K562 (cell line): ENCODE data around the gene ZNF582. TPM values are rescaled to one million over a fixed set of nuclear protein-coding genes. Genes with fewer than 3 reads are reported as not detected.
"Not testable (repeated sequence)": the region's sequence is repeated elsewhere in the genome, so short reads cannot be mapped to it uniquely, and the experiment has no call there.

ENCODE experiments used
- ATAC-seq: fragments of 200-7000 bp; cut with Tn5 transposase; 3 replicates; pipeline ENCODE4 v1.9.1; 2020; ENCODE audit warnings: moderate library complexity
- BruUV-seq: library from RNA; stranded (reverse); fragments of 400-500 nt; replicated peaks from 2 replicates; lab custom pipeline; 2021; lab: Mats Ljungman, UMichigan
- CTCF ChIA-PET: fragments of 300-600 bp; formaldehyde crosslinking; extraction: SDS; loops from one replicate; lab custom pipeline; 2021; ENCODE audit warnings: low intra/inter-chr PET ratio; lab: Yijun Ruan, JAX
- POLR2A ChIA-PET: fragments of 300-600, 350-650 bp; sonication (Branson Sonifier 250); formaldehyde crosslinking; extraction: SDS; loops from one replicate; lab custom pipeline; 2021; ENCODE audit warnings: antibody characterized with exemption, inconsistent platforms; lab: Yijun Ruan, JAX
- DNase-seq, 4 experiments: peaks; one replicate each; pipeline versions ENCODE4 v3.0.0 to v3.0.0-alpha.2; 2011 to 2018; ENCODE audit warnings: low spot score in 3 of 4, mixed read lengths in 3 of 4; ENCODE audit errors: extremely low read depth in 1 of 4
- FAIRE-seq: peaks from 2 replicates; lab custom pipeline; 2011; peaks lifted over from hg19 to GRCh38; lab: Jason Lieb, UNC
- H2AFZ ChIP-seq: 2 replicates; pipeline ENCODE4 v1.6.0; 2011; ENCODE audit warnings: low read depth, low read length, control low read depth, inconsistent platforms
- H3K27ac ChIP-seq: fragments of 200-600 bp; 3 replicates; pipeline ENCODE4 v1.8.0; 2011; ENCODE audit warnings: low read depth, mild to moderate bottlenecking, control low read depth, inconsistent platforms, low read length, moderate library complexity, mixed read lengths; ENCODE audit errors: extremely low read depth
- H3K27me3 ChIP-seq, 2 experiments: fragments of 300-600 bp in 1 of 2; 2 replicates in 1 of 2; 3 replicates in 1 of 2; pipeline versions ENCODE4 v1.6.0 to v1.8.0; 2011; ENCODE audit warnings: inconsistent platforms in 2 of 2, low read length in 2 of 2, mild to moderate bottlenecking in 1 of 2, mixed read lengths in 1 of 2, moderate library complexity in 1 of 2; ENCODE audit not compliant: control insufficient read depth in 2 of 2, insufficient read depth in 2 of 2
- H3K36me3 ChIP-seq: fragments of 300-600 bp; 3 replicates; pipeline ENCODE4 v1.8.0; 2011; ENCODE audit warnings: mild to moderate bottlenecking, low read length, inconsistent platforms; ENCODE audit not compliant: control insufficient read depth, insufficient read depth
- H3K4me1 ChIP-seq, 2 experiments: fragments of 200-600 bp in 1 of 2; replicated peaks in 1 of 2; 2 replicates in 1 of 2; 3 replicates in 1 of 2; pipeline versions ENCODE4 v1.5.1 to v1.8.0; 2011; ENCODE audit warnings: inconsistent platforms in 2 of 2, low read length in 2 of 2, mild to moderate bottlenecking in 1 of 2, mixed read lengths in 1 of 2, moderate library complexity in 1 of 2; ENCODE audit not compliant: control insufficient read depth in 2 of 2, insufficient read depth in 2 of 2
- H3K4me2 ChIP-seq: 2 replicates; pipeline ENCODE4 v1.6.1; 2011; ENCODE audit warnings: low read length, control low read depth, inconsistent platforms, mixed read lengths; ENCODE audit not compliant: insufficient read depth
- H3K4me3 ChIP-seq: fragments of 200-600 bp; sonication (generic), shearing (Covaris generic); 2 replicates; pipeline ENCODE4 v1.5.1; 2016; ENCODE audit warnings: control low read depth, inconsistent platforms
- H3K79me2 ChIP-seq: fragments of 200-600 bp; 3 replicates; pipeline ENCODE4 v1.8.0; 2011; ENCODE audit warnings: low read length, inconsistent platforms; ENCODE audit not compliant: control insufficient read depth, insufficient read depth
- H3K9ac ChIP-seq, 2 experiments: 2 replicates each; pipeline versions ENCODE4 v1.6.0 to v1.6.1; 2011; ENCODE audit warnings: low read depth in 2 of 2, low read length in 2 of 2, control low read depth in 1 of 2, inconsistent platforms in 1 of 2, mild to moderate bottlenecking in 1 of 2, mixed read lengths in 1 of 2; ENCODE audit not compliant: insufficient read depth in 1 of 2
- H3K9me1 ChIP-seq: one replicate; pipeline ENCODE4 v1.6.0; 2011; ENCODE audit warnings: inconsistent platforms, mild to moderate bottlenecking, low read length, moderate library complexity; ENCODE audit not compliant: control insufficient read depth, insufficient read depth
- H3K9me3 ChIP-seq: replicated peaks from 2 replicates; pipeline ENCODE4 v1.5.1; 2011; ENCODE audit warnings: low read depth, low read length, inconsistent platforms; ENCODE audit not compliant: control insufficient read depth, insufficient read depth
- H4K20me1 ChIP-seq: replicated peaks from 2 replicates; pipeline ENCODE4 v1.6.1; 2011; ENCODE audit warnings: low read length, inconsistent platforms, mixed read lengths; ENCODE audit not compliant: control insufficient read depth, insufficient read depth
- ARID2 ChIP-seq: fragments of 450-650 bp; IDR thresholded peaks from 2 replicates; pipeline ENCODE4 v1.6.1; 2017; ENCODE audit warnings: antibody characterized with exemption, mild to moderate bottlenecking
- CC2D1A ChIP-seq: fragments of 450-650 bp; IDR thresholded peaks from 2 replicates; pipeline ENCODE4 v1.6.1; 2017; ENCODE audit warnings: mild to moderate bottlenecking
- FOS ChIP-seq: IDR thresholded peaks from 3 replicates; pipeline ENCODE4 v1.6.1; 2011; ENCODE audit not compliant: insufficient read length; ENCODE audit errors: extremely low read depth
- RAD21 ChIP-seq, 2 experiments: fragments of 250-450 bp in 1 of 2; fragments of 450-650 bp in 1 of 2; sonication (Bioruptor Pico) in 1 of 2; formaldehyde crosslinking in 1 of 2; IDR thresholded peaks in 1 of 2; conservative IDR thresholded peaks in 1 of 2; 2 replicates each; pipeline versions ENCODE4 v1.4.0 to v1.8.0; 2020 to 2022; ENCODE audit warnings: mild to moderate bottlenecking in 2 of 2, moderate library complexity in 1 of 2
- ZNF507 ChIP-seq: conservative IDR thresholded peaks from 2 replicates; pipeline ENCODE4 v1.6.1; 2017; ENCODE audit warnings: missing genetic modification characterization, missing compliant biosample characterization
- in situ Hi-C: fragments of 300-500 bp; cut with MboI; formaldehyde crosslinking; loops from 4 replicates; pipeline ENCODE4 v1.15.0; 2018; ENCODE audit warnings: inconsistent platforms, mixed read lengths
- intact Hi-C: fragments of 100-400 bp; cut with micrococcal nuclease; formaldehyde crosslinking; loops from 2 replicates; pipeline ENCODE4 v1.14.2; 2022
- polyA plus RNA-seq, 8 experiments: library from polyadenylated mRNA; depleted of rRNA in 4 of 8; stranded (reverse) in 5 of 8; unstranded in 3 of 8; fragments of >200 nt; fragmentation: Nextera tagmentation in 2 of 8; fragmentation: Illumina TruSeq in 1 of 8; extraction: Ambion mirVana in 2 of 8; extraction: Trizol in 1 of 8; gene quantifications; 2 replicates each; pipeline versions ENCODE4 v1.2.1 to v1.2.3, GENCODE V29; 2011 to 2014; ENCODE audit warnings: inconsistent platforms in 1 of 8, missing spikeins in 1 of 8
- total RNA-seq, 7 experiments: library from RNA; depleted of rRNA in 6 of 7; stranded (reverse); fragments of >200 nt in 6 of 7; fragmentation: Illumina TruSeq in 2 of 7; extraction: Trizol in 2 of 7; gene quantifications; 2 replicates each; pipeline versions ENCODE4 v1.2.1 to v1.2.3, GENCODE V29; 2011 to 2021; ENCODE audit warnings: low replicate concordance in 1 of 7
- TF ChIP-seq, protein P1 (sequence below), 3 experiments: IDR thresholded peaks in 2 of 3; conservative IDR thresholded peaks in 1 of 3; 2 replicates each; pipeline ENCODE4 v1.5.1; 2011 to 2012; ENCODE audit warnings: low read length in 3 of 3, mild to moderate bottlenecking in 3 of 3, control low read depth in 2 of 3, improper control_type of control experiment in 1 of 3, inconsistent platforms in 1 of 3, low read depth in 1 of 3, mixed read lengths in 1 of 3, moderate library complexity in 1 of 3; ENCODE audit not compliant: insufficient read depth in 2 of 3
- TF ChIP-seq, protein P2 (sequence below): sonication (generic); IDR thresholded peaks from 2 replicates; pipeline ENCODE4 v1.6.1; 2016

The ZNF582 gene
- total and polyA plus RNA-seq, 9 of the 15 experiments (the other 6 are each of a cell fraction or from before 2014, with no cell fraction given) = 0.72 to 3.3 (median 1.6) TPM

DNA sequence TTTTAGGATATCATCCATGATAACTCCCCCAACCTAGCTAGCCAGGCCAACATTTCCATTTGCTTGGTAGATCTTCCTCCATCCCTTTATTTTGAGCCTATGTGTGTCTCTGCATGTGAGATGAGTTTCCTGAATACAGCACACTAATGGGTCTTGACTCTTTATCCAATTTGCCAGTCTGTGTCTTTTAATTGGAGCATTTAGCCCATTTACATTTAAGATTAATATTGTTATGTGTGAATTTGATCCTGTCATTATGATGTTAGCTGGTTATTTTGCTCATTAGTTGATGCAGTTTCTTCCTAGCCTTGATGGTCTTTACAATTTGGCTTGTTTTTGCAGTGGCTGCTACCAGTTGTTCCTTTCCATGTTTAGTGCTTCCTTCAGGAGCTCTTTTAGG lies 58.0 kb downstream of the ZNF582 start:
- BruUV-seq, H3K9ac ChIP-seq, ATAC-seq, POLR2A ChIA-PET, FAIRE-seq, H3K9me1 ChIP-seq, H3K9me3 ChIP-seq, H3K4me1 ChIP-seq, H3K4me3 ChIP-seq, H2AFZ ChIP-seq, H3K79me2 ChIP-seq: not testable (repeated sequence)
- TF ChIP-seq ZNF507 (tag) = peak; percentile 95
- TF ChIP-seq, all 486 proteins: peak for 1; not testable (repeated sequence) for 485
- H4K20me1 ChIP-seq, H3K27ac ChIP-seq, in situ Hi-C loops, DNase-seq, H3K27me3 ChIP-seq, H3K4me2 ChIP-seq, H3K36me3 ChIP-seq, intact Hi-C loops: not testable (repeated sequence)
- CTCF ChIA-PET = interaction anchor here (0.6 kb wide), 1 partner anchor 426 kb away, joined by 3 read pairs; no protein-coding TSS in a partner anchor

DNA sequence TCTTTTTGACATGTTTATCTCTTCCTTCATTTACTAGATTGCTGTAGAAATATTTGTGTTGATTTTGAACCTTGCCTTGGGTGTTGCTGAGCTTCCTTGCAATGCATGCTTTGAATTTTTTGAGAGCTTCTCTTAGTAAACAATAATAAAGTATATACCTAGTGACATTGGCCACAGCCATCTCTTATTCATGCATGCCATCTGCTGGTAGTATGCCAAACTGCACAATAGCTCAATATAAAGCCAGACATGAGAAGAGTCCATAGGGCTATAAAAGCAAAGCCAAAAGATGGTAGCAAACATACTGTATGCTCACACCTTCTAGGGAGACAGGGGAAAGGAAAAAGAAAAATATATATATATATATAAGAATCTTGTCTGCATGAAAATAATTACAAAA lies 59.8 kb downstream of the ZNF582 start:
- Histone ChIP-seq H2AFZ (no peak overlapping the region), H3K4me2 (no peak overlapping the region), H3K9me3 (peaks cover 7% of the 10 kb centered on the region; the same call in 1 of the 2 replicates), H3K27me3 (no peaks in the 10 kb centered on the region), H3K36me3 (no peaks in the 10 kb centered on the region), H3K9ac (no peak overlapping the region), H3K4me3 (no peak overlapping the region), H3K79me2 (no peaks in the 10 kb centered on the region), H3K9me1 (no peaks in the 10 kb centered on the region), H4K20me1 (no peaks in the 10 kb centered on the region), H3K27ac (no peak overlapping the region), H3K4me1 (no peaks in the 10 kb centered on the region)
- peak; percentile 48 to 72 (median 55) for DNase-seq
- ChIA-PET POLR2A (interaction anchor here (0.6 to 1.2 kb wide), 4 partner anchors 13 to 248 kb away, joined by 3 to 7 read pairs (median 4); no protein-coding TSS in a partner anchor), CTCF (interaction anchor here (0.6 to 5.1 kb wide), 7 partner anchors 24 to 1885 kb away, joined by 3 to 46 read pairs (median 3); no protein-coding TSS in a partner anchor)
- in situ Hi-C loops = loop anchor here (5.0 kb wide), 1 partner anchor 71 kb away; no protein-coding TSS in a partner anchor
- intact Hi-C loops = loop anchor here (1.0 to 5.0 kb wide), 5 partner anchors 25 to 257 kb away; no protein-coding TSS in a partner anchor
- ATAC-seq = peak; percentile 89
- BruUV-seq = no TSS peak
- peak; percentile 86 for FAIRE-seq
- TF ChIP-seq ARID2 (peak; percentile 78), FOS (no peak), CC2D1A (0 out of 2 replicates have a peak, but pooled peaks have one; percentile 57), RAD21 (CRISPR knock-in tag; conservative IDR thresholded peaks at IDR 0.05 in 1 of 2, IDR thresholded peaks at IDR 0.05 in 1 of 2) (peak; percentile 92 to 98)
- TF ChIP-seq, protein P1, sequence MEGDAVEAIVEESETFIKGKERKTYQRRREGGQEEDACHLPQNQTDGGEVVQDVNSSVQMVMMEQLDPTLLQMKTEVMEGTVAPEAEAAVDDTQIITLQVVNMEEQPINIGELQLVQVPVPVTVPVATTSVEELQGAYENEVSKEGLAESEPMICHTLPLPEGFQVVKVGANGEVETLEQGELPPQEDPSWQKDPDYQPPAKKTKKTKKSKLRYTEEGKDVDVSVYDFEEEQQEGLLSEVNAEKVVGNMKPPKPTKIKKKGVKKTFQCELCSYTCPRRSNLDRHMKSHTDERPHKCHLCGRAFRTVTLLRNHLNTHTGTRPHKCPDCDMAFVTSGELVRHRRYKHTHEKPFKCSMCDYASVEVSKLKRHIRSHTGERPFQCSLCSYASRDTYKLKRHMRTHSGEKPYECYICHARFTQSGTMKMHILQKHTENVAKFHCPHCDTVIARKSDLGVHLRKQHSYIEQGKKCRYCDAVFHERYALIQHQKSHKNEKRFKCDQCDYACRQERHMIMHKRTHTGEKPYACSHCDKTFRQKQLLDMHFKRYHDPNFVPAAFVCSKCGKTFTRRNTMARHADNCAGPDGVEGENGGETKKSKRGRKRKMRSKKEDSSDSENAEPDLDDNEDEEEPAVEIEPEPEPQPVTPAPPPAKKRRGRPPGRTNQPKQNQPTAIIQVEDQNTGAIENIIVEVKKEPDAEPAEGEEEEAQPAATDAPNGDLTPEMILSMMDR (IDR thresholded peaks at IDR 0.05 in 2 of 3, conservative IDR thresholded peaks at IDR 0.05 in 1 of 3; ENCODE audit: insufficient read depth in 2 of 3, low read depth in 1 of 3, low read length in 3 of 3) = peak; percentile 69 to 94 (median 85)
- TF ChIP-seq, protein P2, sequence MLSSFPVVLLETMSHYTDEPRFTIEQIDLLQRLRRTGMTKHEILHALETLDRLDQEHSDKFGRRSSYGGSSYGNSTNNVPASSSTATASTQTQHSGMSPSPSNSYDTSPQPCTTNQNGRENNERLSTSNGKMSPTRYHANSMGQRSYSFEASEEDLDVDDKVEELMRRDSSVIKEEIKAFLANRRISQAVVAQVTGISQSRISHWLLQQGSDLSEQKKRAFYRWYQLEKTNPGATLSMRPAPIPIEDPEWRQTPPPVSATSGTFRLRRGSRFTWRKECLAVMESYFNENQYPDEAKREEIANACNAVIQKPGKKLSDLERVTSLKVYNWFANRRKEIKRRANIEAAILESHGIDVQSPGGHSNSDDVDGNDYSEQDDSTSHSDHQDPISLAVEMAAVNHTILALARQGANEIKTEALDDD = no peak
